GM12878 (cell line): Measurements from ENCODE around the gene PRUNE1. TPM values are rescaled to one million over a fixed set of nuclear protein-coding genes. Genes with fewer than 3 reads are reported as not detected.

Experiments
- ATF7 ChIP-seq: fragments of 450-650 bp; IDR thresholded peaks from 2 replicates; pipeline ENCODE4 v1.6.1; 2016; ENCODE audit warnings: low read depth, mild to moderate bottlenecking
- BACH1 ChIP-seq: fragments of 450-650 bp; IDR thresholded peaks from 2 replicates; pipeline ENCODE4 v1.6.1; 2017; ENCODE audit warnings: mild to moderate bottlenecking, borderline replicate concordance
- BHLHE40 ChIP-seq, 2 experiments: fragments of 450-650 bp in 1 of 2; IDR thresholded peaks; 2 replicates each; pipeline ENCODE4 v1.6.1; 2011 to 2017; ENCODE audit warnings: low read depth in 2 of 2, borderline replicate concordance in 1 of 2, improper control_type of control experiment in 1 of 2, low read length in 1 of 2, mild to moderate bottlenecking in 1 of 2
- CREB1 ChIP-seq: IDR thresholded peaks from 2 replicates; pipeline ENCODE4 v1.6.1; 2012; ENCODE audit warnings: low read depth, mild to moderate bottlenecking, inconsistent platforms
- EED ChIP-seq: sonication (generic); IDR thresholded peaks from 2 replicates; pipeline ENCODE4 v1.6.1; 2016; ENCODE audit warnings: antibody characterized with exemption, low read depth
- EGR1 ChIP-seq, 2 experiments: IDR thresholded peaks; 1 replicate in 1 of 2; 2 replicates in 1 of 2; pipeline ENCODE4 v1.6.1; 2011 to 2012; ENCODE audit warnings: low read depth in 2 of 2, low read length in 2 of 2, borderline replicate concordance in 1 of 2, mild to moderate bottlenecking in 1 of 2, moderate library complexity in 1 of 2
- FOXM1 ChIP-seq: IDR thresholded peaks from 2 replicates; pipeline ENCODE4 v1.6.1; 2012; ENCODE audit warnings: low read depth, mild to moderate bottlenecking, inconsistent platforms, low read length, moderate library complexity
- HCFC1 ChIP-seq: fragments of 150-350 bp; IDR thresholded peaks from 2 replicates; pipeline ENCODE4 v1.6.1; 2014; ENCODE audit warnings: low read length
- HDAC6 ChIP-seq: fragments of 200-600 bp; sonication (generic); IDR thresholded peaks from one replicate; pipeline ENCODE4 v1.8.0; 2017; ENCODE audit warnings: antibody characterized with exemption; ENCODE audit not compliant: unreplicated experiment
- IRF4 ChIP-seq: IDR thresholded peaks from 2 replicates; pipeline ENCODE4 v1.6.1; 2011; ENCODE audit warnings: low read depth, low read length
- JUND ChIP-seq: IDR thresholded peaks from 2 replicates; pipeline ENCODE4 v1.6.1; 2012; ENCODE audit warnings: low read depth, mild to moderate bottlenecking, low read length, improper control_type of control experiment, moderate library complexity
- KDM1A ChIP-seq: fragments of 200-600 bp; sonication (generic); IDR thresholded peaks from 2 replicates; pipeline ENCODE4 v1.6.1; 2016; ENCODE audit warnings: borderline replicate concordance
- KLF5 ChIP-seq: fragments of 450-650 bp; IDR thresholded peaks from 2 replicates; pipeline ENCODE4 v1.6.1; 2014; ENCODE audit warnings: mild to moderate bottlenecking; ENCODE audit not compliant: partially characterized antibody
- MYC ChIP-seq: IDR thresholded peaks from 2 replicates; pipeline ENCODE4 v1.6.1; 2011; ENCODE audit warnings: mild to moderate bottlenecking, low read length, moderate library complexity, inconsistent platforms; ENCODE audit not compliant: insufficient read depth, insufficient replicate concordance, insufficient read length, severe bottlenecking
- NFIC ChIP-seq: IDR thresholded peaks from 2 replicates; pipeline ENCODE4 v1.6.1; 2012; ENCODE audit warnings: low read depth, mild to moderate bottlenecking, inconsistent platforms, low read length, moderate library complexity
- NRF1 ChIP-seq: conservative IDR thresholded peaks from 2 replicates; pipeline ENCODE4 v1.6.1; 2011; ENCODE audit warnings: mild to moderate bottlenecking, low read depth, low read length, improper control_type of control experiment
- PML ChIP-seq: IDR thresholded peaks from 2 replicates; pipeline ENCODE4 v1.6.1; 2012; ENCODE audit warnings: low read length, inconsistent platforms
- POLR2AphosphoS2 ChIP-seq: IDR thresholded peaks from 2 replicates; pipeline ENCODE4 v1.6.1; 2011; ENCODE audit warnings: low read depth, mild to moderate bottlenecking, low read length, improper control_type of control experiment, moderate library complexity
- RBBP5 ChIP-seq: fragments of 200-600 bp; sonication (generic); conservative IDR thresholded peaks from 2 replicates; pipeline ENCODE4 v1.6.1; 2016
- SMAD1 ChIP-seq: fragments of 450-650 bp; IDR thresholded peaks from 2 replicates; pipeline ENCODE4 v1.6.1; 2018; ENCODE audit warnings: mild to moderate bottlenecking, low read depth; ENCODE audit not compliant: partially characterized antibody
- SMAD5 ChIP-seq: IDR thresholded peaks from 2 replicates; pipeline ENCODE4 v1.6.1; 2016; ENCODE audit warnings: antibody characterized with exemption, low read depth
- SREBF1 ChIP-seq: IDR thresholded peaks from 2 replicates; pipeline ENCODE4 v1.6.1; 2012; ENCODE audit warnings: mild to moderate bottlenecking, low read length
- polyA plus RNA-seq, 11 experiments: library from polyadenylated mRNA; depleted of rRNA in 4 of 11; unstranded in 6 of 11; stranded (reverse) in 5 of 11; fragments of >200 nt; fragmentation: Nextera tagmentation in 4 of 11; fragmentation: Illumina TruSeq in 1 of 11; extraction: Ambion mirVana in 4 of 11; extraction: Trizol in 1 of 11; gene quantifications; 1 replicate in 1 of 11; 2 replicates in 10 of 11; pipeline versions ENCODE4 v1.2.1 to v1.2.3, GENCODE V29; 2011 to 2016; ENCODE audit warnings: inconsistent platforms in 2 of 11, missing spikeins in 2 of 11, low read depth in 1 of 11
- total RNA-seq, 4 experiments: library from RNA; depleted of rRNA in 3 of 4; stranded (reverse); fragments of >200 nt in 3 of 4; fragmentation: Illumina TruSeq in 1 of 4; extraction: Trizol in 1 of 4; gene quantifications; 2 replicates each; pipeline versions ENCODE4 v1.2.1 to v1.2.3, GENCODE V29; 2013 to 2021
- TF ChIP-seq, protein P1 (sequence below): fragments of 450-650 bp; IDR thresholded peaks from 2 replicates; pipeline ENCODE4 v1.6.1; 2017; ENCODE audit warnings: mild to moderate bottlenecking, low read depth, inconsistent platforms; ENCODE audit not compliant: poor library complexity, severe bottlenecking
- TF ChIP-seq, protein P2 (sequence below): IDR thresholded peaks from 2 replicates; pipeline ENCODE4 v1.6.1; 2011; ENCODE audit warnings: mild to moderate bottlenecking, low read depth, low read length, moderate library complexity; ENCODE audit not compliant: insufficient replicate concordance
- TF ChIP-seq, protein P3 (sequence below), 3 experiments: IDR thresholded peaks in 2 of 3; conservative IDR thresholded peaks in 1 of 3; 2 replicates each; pipeline ENCODE4 v1.5.1; 2011; ENCODE audit warnings: low read depth in 3 of 3, low read length in 3 of 3, mild to moderate bottlenecking in 3 of 3, control low read depth in 2 of 3, moderate library complexity in 2 of 3, inconsistent platforms in 1 of 3, mixed read lengths in 1 of 3; ENCODE audit not compliant: control insufficient read depth in 2 of 3, insufficient read depth in 1 of 3; ENCODE audit errors: extremely low read depth in 1 of 3

PRUNE1 gene
- total and polyA plus RNA-seq, 10 of the 15 experiments (the other 5 are each of a cell fraction or from before 2014, with no cell fraction given) = 4.7 to 24.5 (median 12.4) TPM

DNA sequence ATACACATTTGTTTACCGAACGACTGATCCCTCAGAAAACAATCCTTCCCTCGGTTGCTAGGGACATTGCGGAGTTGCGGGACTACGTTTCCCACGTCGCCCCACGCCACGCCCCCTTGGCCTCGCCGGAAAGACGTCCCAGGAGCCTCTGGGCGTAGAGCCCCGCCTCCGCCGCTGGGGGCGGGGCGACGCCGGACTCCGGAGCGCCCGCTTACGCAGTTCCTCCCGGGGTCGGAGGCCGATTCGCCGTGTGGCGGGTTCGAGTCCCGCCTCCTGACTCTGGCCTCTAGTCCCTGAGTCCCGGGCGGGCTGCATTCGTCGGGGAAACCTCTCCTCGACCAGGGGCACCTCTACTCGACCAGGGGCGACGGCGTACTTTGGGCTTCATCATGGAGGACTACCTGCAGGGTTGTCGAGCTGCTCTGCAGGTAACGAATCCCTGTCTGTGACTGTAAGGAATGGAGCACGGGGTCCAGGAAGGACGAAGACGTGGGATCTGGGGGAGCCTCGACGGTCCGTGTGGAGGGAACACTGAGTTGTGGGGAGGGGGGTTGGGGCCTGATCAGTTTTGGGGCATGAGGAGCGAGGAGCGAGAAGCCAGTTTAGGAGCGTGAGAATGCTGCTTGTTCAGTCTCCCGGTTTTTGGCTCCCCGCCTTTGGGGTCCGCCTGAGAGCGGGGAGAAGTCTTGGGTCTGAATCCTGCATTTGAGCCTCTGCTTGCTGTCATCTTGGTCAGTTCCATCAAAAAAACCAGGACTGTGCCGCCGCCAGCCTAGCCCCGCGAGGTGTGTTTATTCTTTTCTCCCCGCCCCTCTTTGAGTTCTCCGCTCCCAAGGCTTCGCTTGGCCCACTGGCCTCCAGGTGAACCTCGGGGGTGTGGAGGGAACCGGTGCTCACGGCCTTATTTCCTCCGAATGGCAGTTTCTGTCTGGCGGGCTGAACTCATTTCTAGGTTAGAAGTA lies at the start of gene PRUNE1 (continued):
- TF ChIP-seq, protein P1, sequence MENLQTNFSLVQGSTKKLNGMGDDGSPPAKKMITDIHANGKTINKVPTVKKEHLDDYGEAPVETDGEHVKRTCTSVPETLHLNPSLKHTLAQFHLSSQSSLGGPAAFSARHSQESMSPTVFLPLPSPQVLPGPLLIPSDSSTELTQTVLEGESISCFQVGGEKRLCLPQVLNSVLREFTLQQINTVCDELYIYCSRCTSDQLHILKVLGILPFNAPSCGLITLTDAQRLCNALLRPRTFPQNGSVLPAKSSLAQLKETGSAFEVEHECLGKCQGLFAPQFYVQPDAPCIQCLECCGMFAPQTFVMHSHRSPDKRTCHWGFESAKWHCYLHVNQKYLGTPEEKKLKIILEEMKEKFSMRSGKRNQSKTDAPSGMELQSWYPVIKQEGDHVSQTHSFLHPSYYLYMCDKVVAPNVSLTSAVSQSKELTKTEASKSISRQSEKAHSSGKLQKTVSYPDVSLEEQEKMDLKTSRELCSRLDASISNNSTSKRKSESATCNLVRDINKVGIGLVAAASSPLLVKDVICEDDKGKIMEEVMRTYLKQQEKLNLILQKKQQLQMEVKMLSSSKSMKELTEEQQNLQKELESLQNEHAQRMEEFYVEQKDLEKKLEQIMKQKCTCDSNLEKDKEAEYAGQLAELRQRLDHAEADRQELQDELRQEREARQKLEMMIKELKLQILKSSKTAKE = peak; percentile 27
- no peak for TF ChIP-seq JUND
- no peak for TF ChIP-seq KDM1A
- TF ChIP-seq SMAD5 = no peak
- TF ChIP-seq NRF1 = no peak; the same call in 1 of the 2 replicates
- TF ChIP-seq HDAC6 = no peak
- no peak for TF ChIP-seq RBBP5
- no peak for TF ChIP-seq SMAD1
- no peak for TF ChIP-seq KLF5
- TF ChIP-seq MYC = no peak
- TF ChIP-seq SREBF1 = peak; percentile 27; the same call in 1 of the 2 replicates
- TF ChIP-seq, protein P2, sequence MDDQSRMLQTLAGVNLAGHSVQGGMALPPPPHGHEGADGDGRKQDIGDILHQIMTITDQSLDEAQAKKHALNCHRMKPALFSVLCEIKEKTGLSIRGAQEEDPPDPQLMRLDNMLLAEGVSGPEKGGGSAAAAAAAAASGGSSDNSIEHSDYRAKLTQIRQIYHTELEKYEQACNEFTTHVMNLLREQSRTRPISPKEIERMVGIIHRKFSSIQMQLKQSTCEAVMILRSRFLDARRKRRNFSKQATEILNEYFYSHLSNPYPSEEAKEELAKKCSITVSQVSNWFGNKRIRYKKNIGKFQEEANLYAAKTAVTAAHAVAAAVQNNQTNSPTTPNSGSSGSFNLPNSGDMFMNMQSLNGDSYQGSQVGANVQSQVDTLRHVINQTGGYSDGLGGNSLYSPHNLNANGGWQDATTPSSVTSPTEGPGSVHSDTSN = no peak
- peak in 1 of 2 experiments; percentile 5; a peak in 1 of 4 replicates for TF ChIP-seq BHLHE40 (IDR thresholded peaks at IDR 0.05; ENCODE audit: borderline replicate concordance in 1 of 2, low read depth in 2 of 2, low read length in 1 of 2)
- TF ChIP-seq IRF4 = no peak
- peak; percentile 87 for TF ChIP-seq HCFC1
- TF ChIP-seq NFIC = no peak
- no peak for TF ChIP-seq FOXM1
- TF ChIP-seq EED = peak; percentile 9; the same call in 1 of the 2 replicates
- TF ChIP-seq, protein P3, sequence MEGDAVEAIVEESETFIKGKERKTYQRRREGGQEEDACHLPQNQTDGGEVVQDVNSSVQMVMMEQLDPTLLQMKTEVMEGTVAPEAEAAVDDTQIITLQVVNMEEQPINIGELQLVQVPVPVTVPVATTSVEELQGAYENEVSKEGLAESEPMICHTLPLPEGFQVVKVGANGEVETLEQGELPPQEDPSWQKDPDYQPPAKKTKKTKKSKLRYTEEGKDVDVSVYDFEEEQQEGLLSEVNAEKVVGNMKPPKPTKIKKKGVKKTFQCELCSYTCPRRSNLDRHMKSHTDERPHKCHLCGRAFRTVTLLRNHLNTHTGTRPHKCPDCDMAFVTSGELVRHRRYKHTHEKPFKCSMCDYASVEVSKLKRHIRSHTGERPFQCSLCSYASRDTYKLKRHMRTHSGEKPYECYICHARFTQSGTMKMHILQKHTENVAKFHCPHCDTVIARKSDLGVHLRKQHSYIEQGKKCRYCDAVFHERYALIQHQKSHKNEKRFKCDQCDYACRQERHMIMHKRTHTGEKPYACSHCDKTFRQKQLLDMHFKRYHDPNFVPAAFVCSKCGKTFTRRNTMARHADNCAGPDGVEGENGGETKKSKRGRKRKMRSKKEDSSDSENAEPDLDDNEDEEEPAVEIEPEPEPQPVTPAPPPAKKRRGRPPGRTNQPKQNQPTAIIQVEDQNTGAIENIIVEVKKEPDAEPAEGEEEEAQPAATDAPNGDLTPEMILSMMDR (IDR thresholded peaks at IDR 0.05 in 2 of 3, conservative IDR thresholded peaks at IDR 0.05 in 1 of 3; ENCODE audit: control insufficient read depth in 2 of 3, extremely low read depth in 1 of 3, insufficient read depth in 1 of 3, low read depth in 3 of 3, low read length in 3 of 3) = no peak
- 0 out of 2 replicates have a peak, but pooled peaks have one; percentile 40 for TF ChIP-seq POLR2AphosphoS2
- TF ChIP-seq ATF7 = no peak
- no peak for TF ChIP-seq PML
- peak in 1 of 2 experiments; percentile 36; a peak in 2 of 3 replicates for TF ChIP-seq EGR1 (IDR thresholded peaks at IDR 0.05; ENCODE audit: borderline replicate concordance in 1 of 2, low read depth in 2 of 2, low read length in 2 of 2)
- TF ChIP-seq CREB1 = peak; percentile 91
- TF ChIP-seq BACH1 = no peak; the same call in 1 of the 2 replicates
